GM11168 (cell line): ENCODE results near the gene CENPQ.

ENCODE experiments used
- in situ Hi-C: fragments of 300-500 bp; cut with MboI; formaldehyde crosslinking; loops from one replicate; pipeline ENCODE4 v1.12.0; 2022; ENCODE audit warnings: low sequenced_read_pairs; ENCODE audit not compliant: unreplicated experiment

The CENPQ gene

GRCh38 chr6:49499623-49500022 is 36.5 kb downstream of the CENPQ start, which contains the start of gene GLYATL3:
TSS of gene GLYATL3 (plus strand) at chr6:49499923. CDS start at chr6:49511991, 12,068 bp downstream.
- in situ Hi-C loops: no loop called here

- in situ Hi-C loops: no loop called here
Measured at GRCh38 chr6:49504666-49505065, 41.5 kb downstream of the CENPQ start.

GRCh38 chr6:49506569-49507111 is 43.5 kb downstream of the CENPQ start:
- in situ Hi-C loops: no loop called here

DNA sequence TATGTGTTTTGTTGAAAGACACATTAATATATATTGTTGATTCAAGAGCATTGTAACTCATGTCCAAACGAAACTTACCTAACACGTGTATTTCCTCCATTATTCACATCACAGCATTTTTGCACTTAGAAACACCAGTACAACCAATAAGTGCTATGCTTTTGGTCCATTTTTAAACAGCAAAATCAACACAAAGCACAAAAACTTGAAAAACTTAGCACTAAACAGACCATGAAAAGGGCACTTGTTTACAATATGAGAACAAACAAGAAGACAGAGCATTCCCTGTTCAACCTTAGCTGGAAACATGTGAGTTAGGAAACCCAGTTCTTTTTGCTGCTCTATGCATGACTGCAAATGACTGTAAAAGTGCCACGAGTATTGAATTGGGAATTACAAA is 46.2 kb downstream of the CENPQ start:
- in situ Hi-C loops: no loop called here

- in situ Hi-C loops: no loop called here
Measured at GRCh38 chr6:49513153-49513989, 50.2 kb downstream of the CENPQ start.

DNA sequence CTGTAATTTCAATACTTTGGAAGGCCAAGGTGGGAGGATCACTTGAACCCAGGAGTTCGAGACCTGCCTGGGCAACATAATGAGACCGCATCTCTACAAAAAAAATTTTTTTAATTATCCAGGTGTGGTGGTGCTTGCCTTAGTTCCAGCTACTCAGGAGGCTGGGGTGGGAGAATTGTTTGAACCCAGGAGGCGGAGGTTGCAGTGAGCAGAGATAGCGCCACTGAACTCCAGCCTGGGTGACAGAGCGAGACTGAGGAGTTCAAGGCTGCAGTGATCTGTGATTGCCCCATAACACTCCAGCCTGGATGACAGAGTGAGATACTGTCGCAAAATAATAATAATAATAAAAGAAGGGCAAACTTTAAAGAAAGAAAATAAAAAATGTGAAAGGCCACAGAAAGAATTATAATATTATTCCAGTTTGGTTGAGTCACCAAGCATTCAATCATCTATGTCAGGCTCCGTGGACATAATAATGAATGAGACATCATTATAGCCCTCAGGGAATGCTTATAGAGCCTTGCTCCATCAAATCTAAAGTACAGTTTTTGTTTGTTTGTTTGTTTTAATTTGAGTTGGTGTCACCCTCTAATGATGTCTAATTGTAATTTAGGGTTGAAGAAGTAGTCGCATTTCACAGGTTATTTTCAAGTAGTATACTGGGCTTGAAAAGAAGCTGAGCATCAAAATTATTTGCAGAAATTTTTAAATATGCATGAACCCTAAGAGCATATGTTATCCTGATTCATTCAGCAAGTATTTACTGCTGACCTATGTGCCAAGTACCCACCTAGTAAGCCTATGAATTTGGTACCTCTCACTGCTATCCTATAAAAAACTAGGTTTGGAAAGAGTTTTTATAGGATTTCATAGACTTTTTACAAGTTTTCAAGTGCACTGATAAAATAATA is 51.7 kb downstream of the CENPQ start:
- in situ Hi-C loops: no loop called here

DNA sequence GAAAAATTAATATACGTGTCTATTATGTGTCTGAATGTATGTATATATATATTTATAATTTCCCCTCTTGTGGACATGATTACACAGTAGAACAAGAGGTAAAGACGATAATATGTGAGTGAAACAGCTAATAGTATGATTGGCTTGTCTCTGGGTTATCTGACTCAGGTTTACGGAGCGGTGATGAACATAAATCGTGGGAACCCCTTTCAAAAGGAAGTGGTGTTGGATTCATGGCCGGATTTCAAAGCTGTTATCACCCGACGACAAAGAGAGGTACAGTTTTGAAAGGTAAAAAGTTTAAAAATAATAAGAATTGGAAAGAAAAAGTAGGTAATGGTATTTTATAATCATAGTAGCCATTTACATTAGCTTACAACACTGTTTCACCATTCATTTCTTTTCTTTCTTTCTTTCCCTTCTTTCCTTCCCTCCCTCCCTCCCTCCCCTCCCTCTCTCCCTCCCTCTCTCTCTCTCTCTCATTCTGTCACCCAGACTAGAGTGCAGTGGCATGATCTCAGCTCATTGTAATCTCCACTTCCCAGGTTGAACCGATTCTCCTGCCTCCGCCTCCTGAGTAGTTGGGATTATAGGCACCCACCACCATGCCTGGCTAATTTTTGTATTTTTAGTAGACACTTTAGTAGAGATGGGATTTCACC is 52.4 kb downstream of the CENPQ start:
- in situ Hi-C loops: no loop called here

- in situ Hi-C loops: no loop called here
Measured at GRCh38 chr6:49516147-49516505, 53.0 kb downstream of the CENPQ start.

DNA sequence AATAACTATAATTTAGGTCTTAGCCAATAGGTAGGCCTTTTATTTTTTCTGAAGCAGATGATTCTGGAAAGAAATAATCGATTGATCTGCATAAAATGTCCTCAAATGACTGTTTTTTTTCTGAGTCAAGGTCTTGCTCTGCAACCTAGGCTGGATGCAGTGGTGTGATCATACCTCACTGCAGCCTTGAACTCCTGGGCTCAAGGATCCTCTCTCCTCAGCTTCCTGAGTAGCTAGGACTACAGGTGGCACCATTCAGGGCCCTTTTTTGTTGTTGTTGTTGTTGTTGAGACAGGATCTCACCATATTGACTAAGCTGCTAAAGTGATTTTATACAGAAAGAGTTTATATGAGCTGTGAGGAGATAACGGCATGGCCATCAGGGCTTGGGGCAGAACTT is 54.7 kb downstream of the CENPQ start:
- in situ Hi-C loops: no loop called here

DNA sequence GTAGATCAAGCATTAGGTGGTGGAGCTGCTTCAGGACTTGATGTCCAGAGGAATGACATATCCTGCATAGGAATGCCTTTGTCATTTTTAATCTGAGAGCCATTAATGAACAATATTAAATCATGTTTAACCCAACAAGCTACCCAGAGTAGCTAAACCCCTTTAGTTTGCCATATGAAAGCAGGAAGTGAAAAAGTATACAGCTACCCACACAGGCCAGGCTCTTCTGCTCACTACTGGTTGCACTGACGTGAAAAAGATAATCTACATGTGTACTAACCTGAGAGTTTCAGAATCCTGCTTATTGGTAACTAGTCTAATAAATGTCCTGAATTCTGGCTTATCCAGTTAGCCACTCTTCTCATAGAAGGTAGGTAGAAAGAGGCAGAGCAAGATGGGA is 56.5 kb downstream of the CENPQ start:
- in situ Hi-C loops: loop anchor here (10.0 kb wide), 2 partner anchors 85 to 325 kb away; no protein-coding TSS in a partner anchor

GRCh38 chr6:49522710-49523593 is 59.8 kb downstream of the CENPQ start:
- in situ Hi-C loops: loop anchor here (10.0 kb wide), 2 partner anchors 82 to 322 kb away; no protein-coding TSS in a partner anchor

GRCh38 chr6:49523901-49524300 is 60.7 kb downstream of the CENPQ start:
- in situ Hi-C loops: loop anchor here (10.0 kb wide), 2 partner anchors 81 to 321 kb away; no protein-coding TSS in a partner anchor

GRCh38 chr6:49524541-49524940 is 61.4 kb downstream of the CENPQ start:
- in situ Hi-C loops: loop anchor here (10.0 kb wide), 2 partner anchors 80 to 320 kb away; no protein-coding TSS in a partner anchor

DNA sequence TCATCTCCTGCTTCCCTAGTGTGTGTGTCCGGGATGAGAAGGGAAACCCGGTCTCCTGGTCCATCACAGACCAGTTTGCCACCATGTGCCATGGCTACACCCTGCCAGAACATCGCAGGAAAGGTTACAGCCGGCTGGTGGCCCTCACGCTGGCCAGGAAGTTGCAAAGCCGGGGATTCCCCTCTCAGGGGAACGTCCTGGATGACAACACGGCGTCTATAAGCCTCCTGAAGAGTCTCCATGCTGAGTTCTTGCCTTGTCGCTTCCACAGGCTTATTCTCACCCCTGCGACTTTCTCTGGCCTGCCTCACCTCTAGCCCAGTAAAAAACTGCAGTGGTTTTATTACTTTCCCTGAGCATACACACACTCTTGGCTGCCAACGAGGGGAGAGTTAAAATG is 63.4 kb downstream of the CENPQ start:
- in situ Hi-C loops: loop anchor here (10.0 kb wide), 2 partner anchors 78 to 318 kb away; no protein-coding TSS in a partner anchor

DNA sequence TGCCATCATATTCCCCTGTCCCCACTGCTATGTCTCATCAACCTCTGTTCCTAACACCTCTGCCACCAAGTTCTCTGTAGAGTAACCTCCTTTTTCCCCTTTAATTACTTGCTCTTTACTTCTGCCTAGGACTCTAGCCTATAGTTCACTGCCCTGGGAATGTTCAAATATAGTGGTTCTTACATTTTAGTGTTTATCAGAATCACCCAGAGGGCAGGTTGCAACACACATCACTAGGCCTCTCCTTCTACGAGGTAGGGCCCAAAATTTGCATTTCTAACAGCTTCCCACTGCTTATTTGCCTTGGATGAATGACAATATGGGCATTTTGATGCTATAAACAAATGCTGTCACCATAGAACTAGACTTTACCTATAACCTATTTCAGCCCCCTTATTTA is 64.2 kb downstream of the CENPQ start:
- in situ Hi-C loops: loop anchor here (10.0 kb wide), 2 partner anchors 77 to 317 kb away; no protein-coding TSS in a partner anchor

- in situ Hi-C loops: loop anchor here (10.0 kb wide), 2 partner anchors 76 to 316 kb away; no protein-coding TSS in a partner anchor
Measured at GRCh38 chr6:49528571-49528970, 65.4 kb downstream of the CENPQ start.

DNA sequence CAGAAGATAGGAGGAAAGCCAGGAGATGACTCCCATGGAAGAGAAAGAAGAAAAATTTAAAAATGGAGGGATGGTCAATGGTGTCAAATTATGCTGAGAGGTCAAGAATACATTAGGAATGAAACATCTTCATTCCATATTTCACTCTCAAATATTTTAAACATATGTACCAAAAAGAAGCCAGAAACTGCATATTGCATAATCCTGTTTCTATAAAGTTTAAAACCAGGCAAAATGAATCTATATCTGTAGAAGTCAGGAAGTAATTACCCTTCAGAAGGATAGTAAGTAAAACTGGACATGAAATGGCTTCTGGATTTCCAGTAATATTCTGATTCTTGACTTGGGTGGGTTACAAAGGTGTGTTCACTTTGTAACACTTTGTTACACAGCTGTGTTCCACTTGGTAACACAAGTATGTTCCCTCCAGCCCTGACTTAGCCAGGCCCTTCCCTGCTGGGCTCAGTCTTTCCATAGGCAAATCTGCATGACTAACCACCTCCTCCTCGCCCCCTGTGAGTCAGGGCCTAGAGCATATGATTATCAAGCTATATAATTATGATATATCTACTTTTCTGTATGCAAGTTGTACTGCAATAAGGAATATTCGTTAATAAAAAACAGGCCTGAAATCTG is 67.1 kb downstream of the CENPQ start:
- in situ Hi-C loops: no loop called here

DNA sequence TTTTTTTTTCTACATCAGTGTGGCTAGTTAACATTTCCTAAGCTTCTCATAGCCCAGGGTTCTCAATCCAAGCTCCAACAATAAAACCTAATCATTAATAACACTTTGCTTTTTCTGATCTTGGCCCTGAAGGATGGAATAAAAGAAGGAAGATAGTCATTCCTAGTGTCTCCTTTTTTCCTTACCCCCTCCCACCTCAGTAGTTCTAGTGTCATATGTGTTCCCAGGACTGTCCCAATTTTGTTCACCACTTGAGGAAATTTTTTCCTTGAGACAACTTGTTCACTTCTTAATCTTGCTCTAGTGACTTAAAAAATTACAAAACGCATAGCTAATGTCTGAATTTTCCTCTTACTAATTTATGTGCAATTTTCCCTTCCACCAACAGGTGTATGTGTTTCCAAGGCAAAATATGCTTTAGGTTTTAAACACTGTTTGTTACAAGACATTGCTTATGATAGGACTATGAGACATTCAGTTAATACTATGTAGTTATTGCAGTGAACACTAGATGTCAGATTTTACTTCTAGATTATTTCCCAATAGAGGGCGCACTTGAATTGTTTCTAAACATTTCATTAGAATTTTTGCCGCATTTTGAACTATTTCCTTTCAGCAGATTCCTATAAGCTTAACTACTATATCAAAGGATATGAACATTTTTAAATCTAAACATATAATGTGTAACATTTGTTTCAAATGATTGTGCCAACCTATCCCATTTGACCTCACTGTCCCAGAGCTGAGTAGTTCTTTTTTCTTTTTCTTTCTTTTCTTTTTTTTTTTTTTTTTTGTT is 68.8 kb downstream of the CENPQ start:
- in situ Hi-C loops: no loop called here
